Uterus (tissue), 2 donors: ENCODE results near the gene BMPR1A.

ENCODE experiments used
- POLR2A ChIP-seq, 2 donors: fragments of 450-650 bp; IDR thresholded peaks; one replicate each; pipeline ENCODE4 v1.6.1; 2016; ENCODE audit warnings: antibody characterized with exemption in 2 of 2, mild to moderate bottlenecking in 1 of 2, moderate library complexity in 1 of 2
- TF ChIP-seq, protein P1 (sequence below), 4 experiments: fragments of 200-600 bp in 2 of 4; fragments of 450-650 bp in 2 of 4; sonication (generic) in 2 of 4; IDR thresholded peaks; one replicate each; pipeline ENCODE4 v1.5.1; 2016 to 2019; ENCODE audit warnings: antibody characterized with exemption in 4 of 4, mild to moderate bottlenecking in 2 of 4, moderate library complexity in 1 of 4

DNA sequence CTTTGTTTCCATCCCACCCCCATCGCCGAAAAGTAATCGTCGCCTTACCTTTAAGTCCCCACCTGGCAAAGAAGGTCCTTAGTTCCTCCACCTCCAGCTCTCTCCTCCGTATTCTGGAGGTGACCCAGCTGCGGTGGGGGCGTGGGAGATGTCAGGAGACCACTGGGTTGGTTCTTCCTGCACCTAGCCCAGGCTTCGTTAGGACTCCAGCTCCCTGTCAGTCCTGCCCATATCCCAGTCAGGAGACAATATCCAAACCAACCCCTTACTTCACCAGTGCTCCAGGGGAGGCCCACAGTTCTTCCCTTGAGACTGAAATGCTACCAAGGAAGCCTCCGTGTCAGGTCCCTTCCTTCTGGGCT lies 212.6 kb downstream of the BMPR1A start:
- TF ChIP-seq, protein P1, sequence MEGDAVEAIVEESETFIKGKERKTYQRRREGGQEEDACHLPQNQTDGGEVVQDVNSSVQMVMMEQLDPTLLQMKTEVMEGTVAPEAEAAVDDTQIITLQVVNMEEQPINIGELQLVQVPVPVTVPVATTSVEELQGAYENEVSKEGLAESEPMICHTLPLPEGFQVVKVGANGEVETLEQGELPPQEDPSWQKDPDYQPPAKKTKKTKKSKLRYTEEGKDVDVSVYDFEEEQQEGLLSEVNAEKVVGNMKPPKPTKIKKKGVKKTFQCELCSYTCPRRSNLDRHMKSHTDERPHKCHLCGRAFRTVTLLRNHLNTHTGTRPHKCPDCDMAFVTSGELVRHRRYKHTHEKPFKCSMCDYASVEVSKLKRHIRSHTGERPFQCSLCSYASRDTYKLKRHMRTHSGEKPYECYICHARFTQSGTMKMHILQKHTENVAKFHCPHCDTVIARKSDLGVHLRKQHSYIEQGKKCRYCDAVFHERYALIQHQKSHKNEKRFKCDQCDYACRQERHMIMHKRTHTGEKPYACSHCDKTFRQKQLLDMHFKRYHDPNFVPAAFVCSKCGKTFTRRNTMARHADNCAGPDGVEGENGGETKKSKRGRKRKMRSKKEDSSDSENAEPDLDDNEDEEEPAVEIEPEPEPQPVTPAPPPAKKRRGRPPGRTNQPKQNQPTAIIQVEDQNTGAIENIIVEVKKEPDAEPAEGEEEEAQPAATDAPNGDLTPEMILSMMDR (IDR thresholded peaks at IDR 0.05) = no peak
- TF ChIP-seq POLR2A (IDR thresholded peaks at IDR 0.05) = no peak
